ENCODE data around the gene SCN9A.

DNA sequence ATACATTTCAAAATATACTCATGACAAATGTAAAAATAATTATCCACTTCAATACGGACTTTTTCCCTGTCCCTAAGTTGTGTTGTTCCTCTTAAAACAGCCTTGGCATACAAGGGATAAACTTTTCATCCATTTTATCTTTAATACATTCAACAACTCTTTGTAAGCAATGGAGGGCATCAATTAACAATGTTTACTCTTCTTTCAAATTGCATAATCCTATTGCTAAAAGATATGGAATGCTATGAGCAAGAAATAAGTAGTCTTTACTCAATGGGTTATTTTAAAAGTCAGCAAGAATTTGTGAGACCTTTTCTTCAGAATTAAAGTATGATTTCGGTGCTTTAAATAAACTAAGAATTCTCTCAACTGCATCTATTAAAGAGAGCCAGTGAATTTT, 41.9 kb downstream of the SCN9A start:
- TF ChIP-seq, protein P1, sequence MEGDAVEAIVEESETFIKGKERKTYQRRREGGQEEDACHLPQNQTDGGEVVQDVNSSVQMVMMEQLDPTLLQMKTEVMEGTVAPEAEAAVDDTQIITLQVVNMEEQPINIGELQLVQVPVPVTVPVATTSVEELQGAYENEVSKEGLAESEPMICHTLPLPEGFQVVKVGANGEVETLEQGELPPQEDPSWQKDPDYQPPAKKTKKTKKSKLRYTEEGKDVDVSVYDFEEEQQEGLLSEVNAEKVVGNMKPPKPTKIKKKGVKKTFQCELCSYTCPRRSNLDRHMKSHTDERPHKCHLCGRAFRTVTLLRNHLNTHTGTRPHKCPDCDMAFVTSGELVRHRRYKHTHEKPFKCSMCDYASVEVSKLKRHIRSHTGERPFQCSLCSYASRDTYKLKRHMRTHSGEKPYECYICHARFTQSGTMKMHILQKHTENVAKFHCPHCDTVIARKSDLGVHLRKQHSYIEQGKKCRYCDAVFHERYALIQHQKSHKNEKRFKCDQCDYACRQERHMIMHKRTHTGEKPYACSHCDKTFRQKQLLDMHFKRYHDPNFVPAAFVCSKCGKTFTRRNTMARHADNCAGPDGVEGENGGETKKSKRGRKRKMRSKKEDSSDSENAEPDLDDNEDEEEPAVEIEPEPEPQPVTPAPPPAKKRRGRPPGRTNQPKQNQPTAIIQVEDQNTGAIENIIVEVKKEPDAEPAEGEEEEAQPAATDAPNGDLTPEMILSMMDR (IDR thresholded peaks at IDR 0.05), result no peak
- TF ChIP-seq POLR2A (IDR thresholded peaks at IDR 0.05), result no peak
- TF ChIP-seq POLR2AphosphoS5 (IDR thresholded peaks at IDR 0.05), result no peak

Measured in upper lobe of left lung (tissue), 4 donors.